ENCODE results near the gene COX20. TPM values are rescaled to one million over a fixed set of nuclear protein-coding genes. Genes with fewer than 3 reads are reported as not detected.

COX20 gene
- total and polyA plus RNA-seq, 2 of the 8 experiments (the other 6 are each of a cell fraction or from before 2014, with no cell fraction given) = 17.5 to 28.8 TPM

DNA sequence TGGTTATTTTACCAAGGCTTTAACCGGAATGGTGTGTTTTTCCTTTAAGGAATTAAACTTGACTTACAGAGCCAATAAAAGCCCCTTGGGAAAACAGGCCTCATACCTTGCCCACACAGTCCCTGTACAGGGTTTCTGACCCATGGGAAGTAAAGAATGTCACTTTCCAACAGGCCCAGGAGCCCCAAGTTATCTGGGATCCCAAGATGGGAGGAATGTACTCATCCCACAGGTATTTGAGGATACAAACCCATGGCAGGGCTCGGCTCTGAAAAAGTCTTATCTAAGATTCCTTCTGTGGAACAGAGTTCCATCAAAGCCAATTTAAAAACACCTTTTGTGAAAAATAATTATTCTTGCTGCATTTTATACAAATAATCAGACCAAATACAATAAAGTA is 15.3 kb upstream of the COX20 start:
- no peak overlapping the region for H3K9ac ChIP-seq (replicated peaks in 1 of 4; ENCODE audit: extremely low read depth in 1 of 4, low read depth in 3 of 4, low read length in 3 of 4)
- H3K79me2 ChIP-seq (ENCODE audit: control insufficient read depth in 1 of 2, insufficient read depth in 2 of 2, low read length in 2 of 2) = peaks cover 0 to 56% of the 10 kb centered on the region in 2 experiments; a peak in 2 of 4 replicates
- 94% methylated on average over 2 of the region's 2 CpGs; no CpG with 5 or more reads in 1 of the 2 experiments for WGBS, 2 experiments (ENCODE audit: extremely low coverage in 1 of 2, insufficient coverage in 1 of 2, insufficient read length in 1 of 2, insufficient replicate concordance in 2 of 2, low coverage in 1 of 2, low lambda C conversion rate in 2 of 2, missing lambda C conversion rate in 1 of 2)
- no peak overlapping the region for H2AK5ac ChIP-seq (ENCODE audit: low read depth, low read length)
- H3K56ac ChIP-seq (replicated peaks; ENCODE audit: insufficient read length, low read depth, low read length) = no peak overlapping the region
- no peaks in the 10 kb centered on the region for H3K27me3 ChIP-seq (replicated peaks in 1 of 4; ENCODE audit: control insufficient read depth in 3 of 4, extremely low read depth in 1 of 4, insufficient read depth in 3 of 4, low read length in 3 of 4)
- ChIA-PET POLR2A (ENCODE audit: partially characterized antibody) (interaction anchor here (9.1 kb wide), 1 partner anchor 11 kb away, joined by 178 read pairs; the partner anchor contains the start of gene COX20), CTCF (ENCODE audit: partially characterized antibody) (no interaction called here)
- no peak overlapping the region for H3K4me3 ChIP-seq (ENCODE audit: extremely low read depth in 1 of 4, insufficient read depth in 2 of 4, low read depth in 3 of 4, low read length in 4 of 4)
- no peak overlapping the region for H4K5ac ChIP-seq (ENCODE audit: insufficient read length, low read depth, low read length)
- no peak for FAIRE-seq
- TF ChIP-seq SIN3A (conservative IDR thresholded peaks at IDR 0.05 in 1 of 2, IDR thresholded peaks at IDR 0.05 in 1 of 2; ENCODE audit: low read depth in 1 of 2, low read length in 2 of 2) (no peak), CEBPB (IDR thresholded peaks at IDR 0.05; ENCODE audit: low read depth, low read length) (no peak), ASH2L (IDR thresholded peaks at IDR 0.05; ENCODE audit: low read length) (no peak), RAD21 (IDR thresholded peaks at IDR 0.05 in 1 of 2, conservative IDR thresholded peaks at IDR 0.05 in 1 of 2; ENCODE audit: low read depth in 2 of 2, low read length in 2 of 2) (no peak), BACH1 (IDR thresholded peaks at IDR 0.05; ENCODE audit: low read length) (no peak), JUND (IDR thresholded peaks at IDR 0.05; ENCODE audit: low read length) (no peak), KDM4A (IDR thresholded peaks at IDR 0.05; ENCODE audit: low read depth, low read length, severe bottlenecking) (no peak)
- no peak overlapping the region for H3K4ac ChIP-seq (replicated peaks; ENCODE audit: insufficient read length, low read depth, low read length)
- H3K23me2 ChIP-seq (ENCODE audit: low read depth, low read length) = peaks cover 5% of the 10 kb centered on the region; the same call in 1 of the 2 replicates
- H3K23ac ChIP-seq (ENCODE audit: insufficient read length) = no peak overlapping the region
- no peak overlapping the region for H2AFZ ChIP-seq (ENCODE audit: low read length)
- no peaks in the 10 kb centered on the region for H3K79me1 ChIP-seq (ENCODE audit: low read depth, low read length)
- H3K9me3 ChIP-seq (ENCODE audit: insufficient read depth in 2 of 2, low read depth in 1 of 2, low read length in 1 of 2) = no peaks in the 10 kb centered on the region; a peak in 1 of 4 replicates
- H3K36me3 ChIP-seq (ENCODE audit: control insufficient read depth in 2 of 4, insufficient read depth in 4 of 4, low read length in 3 of 4) = no peaks in the 10 kb centered on the region
- no peak overlapping the region for H2BK120ac ChIP-seq (replicated peaks; ENCODE audit: low read depth, low read length)
- H3K27ac ChIP-seq (ENCODE audit: low read depth, low read length) = no peak overlapping the region
- H4K20me1 ChIP-seq (replicated peaks in 1 of 2; ENCODE audit: control insufficient read depth in 1 of 2, insufficient read depth in 2 of 2, low read length in 2 of 2) = no peaks in the 10 kb centered on the region
- no peak overlapping the region for H2BK12ac ChIP-seq (ENCODE audit: low read depth, low read length)
- no peak overlapping the region for H4K91ac ChIP-seq (replicated peaks; ENCODE audit: insufficient read length, low read length)
- no peak overlapping the region for H2BK20ac ChIP-seq (ENCODE audit: low read length)
- no peak overlapping the region for H3K4me2 ChIP-seq (ENCODE audit: insufficient read depth in 1 of 2, low read depth in 2 of 2, low read length in 2 of 2)
- no peak overlapping the region; the same call in 1 of the 2 replicates for H3K18ac ChIP-seq (ENCODE audit: extremely low read depth, low read length)
- H3K4me1 ChIP-seq (replicated peaks in 1 of 4; ENCODE audit: control insufficient read depth in 3 of 4, insufficient read depth in 4 of 4, low read length in 3 of 4) = peaks cover 0 to 6% (median 4%) of the 10 kb centered on the region in 4 experiments; a peak in 4 of 7 replicates
- H2BK15ac ChIP-seq (ENCODE audit: low read length) = no peak overlapping the region
- H3K14ac ChIP-seq (ENCODE audit: insufficient read length) = no peak overlapping the region
- DNase-seq (ENCODE audit: low read depth in 1 of 2, low spot score in 2 of 2) = peak in 1 of 2 experiments; percentile 35
- H2BK5ac ChIP-seq (ENCODE audit: low read depth, low read length) = no peak overlapping the region
- H4K8ac ChIP-seq (ENCODE audit: extremely low read depth, insufficient read depth, low read length) = no peak overlapping the region

All from H1 (cell line).